ENCODE measurements around the gene TRPM4.

Gene TRPM4

DNA sequence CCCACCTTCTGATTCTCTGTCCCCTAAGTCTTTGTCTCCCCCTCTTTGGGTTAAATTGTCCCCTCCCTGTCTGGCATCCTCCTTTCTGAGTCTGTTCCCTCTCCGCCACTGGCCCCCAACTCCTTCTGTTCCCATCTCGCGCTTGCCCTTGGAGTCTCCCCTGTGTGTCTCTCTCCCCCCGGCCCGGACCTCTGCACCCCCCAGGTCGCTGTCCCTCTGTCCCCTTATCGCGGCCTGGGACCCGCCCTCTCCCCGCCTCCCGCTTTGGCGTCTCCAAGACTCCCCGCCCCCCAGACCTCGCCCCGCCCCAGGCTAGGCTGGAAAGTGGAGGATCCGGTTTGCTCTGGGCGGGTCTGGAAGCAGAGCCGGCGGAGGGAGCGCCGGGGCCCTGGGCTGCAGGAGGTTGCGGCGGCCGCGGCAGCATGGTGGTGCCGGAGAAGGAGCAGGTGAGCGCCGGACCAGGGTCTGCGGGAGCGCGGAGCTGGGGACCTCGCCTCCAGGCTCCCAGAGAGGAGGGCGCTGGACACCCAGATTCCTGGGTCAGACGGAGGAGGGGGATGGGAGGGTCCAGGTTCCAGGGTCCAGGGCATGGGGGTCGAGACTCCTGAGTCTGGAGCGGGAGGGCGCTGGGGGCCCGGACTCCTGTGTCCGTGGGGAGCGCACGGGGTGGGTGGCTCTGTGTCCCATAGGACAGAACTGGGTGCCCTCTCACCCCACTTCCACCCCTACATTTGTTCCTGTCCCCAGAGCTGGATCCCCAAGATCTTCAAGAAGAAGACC is at the start of gene TRPM4:
Gene TRPM4 (plus strand): TSS at position 348 of the 780 bp plus-strand sequence. CDS start 75 bp downstream, at position 423.
- Mint-ChIP-seq H3K36me3 (no peaks in the 10 kb centered on the region), H3K4me1 (peaks cover 4% of the 10 kb centered on the region), H3K27ac (no peak within 1 kb of the TSS), H3K4me3 (peak within 1 kb of the TSS; percentile 49), H3K9me3 (no peaks in the 10 kb centered on the region), H3K27me3 (peaks cover 83% of the 10 kb centered on the region)
- DNase-seq: peak; percentile 73
- CTCF ChIA-PET: no interaction called here

DNA sequence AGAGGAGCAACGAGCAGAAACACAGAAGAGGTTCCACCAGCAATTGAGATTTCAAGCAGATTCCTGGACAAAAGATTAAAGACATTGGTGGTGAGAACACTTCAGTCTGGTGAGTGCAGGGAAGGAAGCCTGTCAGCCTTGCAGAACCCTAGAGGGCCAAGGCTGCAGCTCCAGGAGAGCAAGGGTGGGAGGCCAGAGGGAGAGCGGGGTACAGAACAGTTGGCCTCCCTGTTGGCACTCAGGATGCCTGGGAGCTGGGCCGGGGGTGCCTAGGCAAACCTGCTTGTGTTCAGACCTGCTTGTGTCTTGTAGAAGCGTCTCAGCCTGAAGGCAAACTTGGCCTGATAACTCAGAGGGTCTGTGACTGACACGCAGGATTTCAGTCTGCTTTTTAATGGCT is 48.5 kb upstream of the TRPM4 start:
- DNase-seq: no peak
- peaks cover 18% of the 10 kb centered on the region for H3K4me1 Mint-ChIP-seq
- H3K36me3 Mint-ChIP-seq: peaks cover 35% of the 10 kb centered on the region
- CTCF ChIA-PET: no interaction called here
- no peaks in the 10 kb centered on the region for H3K27me3 Mint-ChIP-seq
- no peak overlapping the region for H3K4me3 Mint-ChIP-seq
- H3K9me3 Mint-ChIP-seq: no peaks in the 10 kb centered on the region
- H3K27ac Mint-ChIP-seq: no peak overlapping the region

DNA sequence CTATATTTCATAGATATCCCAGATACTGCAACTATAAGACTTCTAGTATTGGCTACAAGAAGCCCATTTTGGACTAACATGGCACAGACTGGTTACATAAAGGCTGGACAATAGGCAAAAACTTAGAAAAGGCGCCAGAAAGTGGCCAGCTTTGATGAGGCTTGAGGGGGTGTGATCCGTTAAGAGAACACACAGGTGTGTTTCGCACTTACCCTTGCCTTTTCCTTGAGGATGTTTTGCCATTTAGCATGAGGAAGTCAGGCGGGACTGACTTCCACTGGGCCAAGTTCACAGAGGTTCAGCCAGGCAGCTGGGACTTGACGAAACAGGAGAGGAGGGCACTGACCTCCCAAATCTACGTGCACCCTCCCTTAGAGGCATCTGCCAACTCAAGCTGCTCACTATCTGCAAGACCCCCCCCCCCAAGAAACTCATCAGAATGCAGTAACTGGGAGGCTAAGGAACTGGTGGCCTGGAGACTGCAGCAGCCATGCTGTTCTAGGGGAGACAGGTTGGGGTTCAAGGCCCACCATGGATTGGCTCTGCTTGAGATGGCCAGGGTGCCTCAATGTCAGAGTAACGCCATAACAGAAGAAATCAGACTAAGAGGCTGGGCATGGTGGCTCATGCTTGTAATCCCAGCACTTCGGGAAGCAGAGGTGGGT is 47.9 kb upstream of the TRPM4 start:
- DNase-seq: no peak
- no peak overlapping the region for H3K4me3 Mint-ChIP-seq
- peaks cover 34% of the 10 kb centered on the region for H3K36me3 Mint-ChIP-seq
- no peaks in the 10 kb centered on the region for H3K27me3 Mint-ChIP-seq
- CTCF ChIA-PET: interaction anchor here (1.2 kb wide), 1 partner anchor 37 kb away, joined by 3 read pairs; no protein-coding TSS in a partner anchor
- H3K27ac Mint-ChIP-seq: no peak overlapping the region
- peaks cover 18% of the 10 kb centered on the region for H3K4me1 Mint-ChIP-seq
- H3K9me3 Mint-ChIP-seq: no peaks in the 10 kb centered on the region

DNA sequence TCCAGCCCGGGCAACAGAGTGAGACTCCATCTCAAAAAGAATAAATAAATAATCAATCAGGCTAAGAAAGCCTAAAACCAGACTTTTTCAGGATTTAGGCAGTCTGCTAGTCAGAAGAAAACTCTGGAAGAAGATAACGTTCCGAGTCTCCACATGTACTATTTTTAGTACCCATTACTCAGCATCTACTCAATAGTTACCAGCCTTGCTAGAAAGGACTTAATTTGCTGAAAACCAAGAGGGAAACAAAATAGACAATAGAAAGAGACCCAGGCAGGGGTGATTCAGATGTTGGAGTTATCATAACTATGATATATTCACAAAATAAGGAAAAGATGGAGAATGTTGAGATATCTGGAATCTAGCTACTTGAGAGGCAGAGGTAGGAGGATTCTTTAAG is 47.0 kb upstream of the TRPM4 start:
- no peak for DNase-seq
- H3K4me3 Mint-ChIP-seq: no peak overlapping the region
- CTCF ChIA-PET: interaction anchor here (1.2 kb wide), 1 partner anchor 36 kb away, joined by 3 read pairs; no protein-coding TSS in a partner anchor

DNA sequence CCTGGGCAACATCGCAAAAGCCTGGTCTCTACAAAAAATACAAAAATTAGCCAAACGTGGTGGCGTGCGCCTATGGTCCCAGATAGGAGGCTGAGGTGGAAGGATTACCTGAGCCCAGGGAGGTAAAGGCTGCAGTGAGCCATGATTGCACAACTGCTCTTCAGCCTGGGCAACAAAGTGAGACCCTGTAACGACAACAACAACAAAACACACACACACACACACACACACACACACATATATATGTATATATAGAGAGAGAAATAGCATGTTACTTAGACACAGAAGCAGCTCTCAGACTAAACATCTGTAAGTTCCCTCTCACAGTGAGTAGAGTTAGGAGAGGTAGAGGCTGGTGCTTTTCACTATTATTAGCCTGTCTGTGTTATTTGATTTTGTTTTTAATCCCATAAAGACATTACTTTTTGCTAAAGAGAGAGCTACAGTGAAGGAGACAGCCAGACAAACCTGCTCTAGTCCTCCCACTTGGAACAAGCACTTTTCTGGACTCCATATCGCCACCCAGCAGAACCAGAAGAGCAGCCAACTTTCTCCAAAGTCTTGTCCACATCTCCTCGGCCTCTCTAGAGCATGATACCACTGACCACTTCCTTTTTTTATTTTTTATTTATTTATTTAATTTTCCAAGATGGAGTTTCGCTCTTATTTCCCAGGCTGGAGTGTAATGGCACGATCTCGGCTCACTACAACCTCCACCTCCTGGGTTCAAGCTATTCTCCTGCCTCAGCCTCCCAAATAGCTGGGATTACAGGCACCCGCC is 46.2 kb upstream of the TRPM4 start:
- Mint-ChIP-seq H3K27ac (no peak overlapping the region), H3K4me3 (no peak overlapping the region), H3K9me3 (no peaks in the 10 kb centered on the region), H3K36me3 (peaks cover 24% of the 10 kb centered on the region), H3K27me3 (no peaks in the 10 kb centered on the region), H3K4me1 (peaks cover 25% of the 10 kb centered on the region)
- CTCF ChIA-PET: interaction anchor here (1.2 kb wide), 1 partner anchor 35 kb away, joined by 3 read pairs; no protein-coding TSS in a partner anchor
- DNase-seq: no peak

More for the DNA sequence above, 47.0 kb upstream of the TRPM4 start:
- Mint-ChIP-seq H3K27me3 (no peaks in the 10 kb centered on the region), H3K4me1 (peaks cover 22% of the 10 kb centered on the region), H3K9me3 (no peaks in the 10 kb centered on the region), H3K36me3 (peaks cover 28% of the 10 kb centered on the region), H3K27ac (no peak overlapping the region)

DNA sequence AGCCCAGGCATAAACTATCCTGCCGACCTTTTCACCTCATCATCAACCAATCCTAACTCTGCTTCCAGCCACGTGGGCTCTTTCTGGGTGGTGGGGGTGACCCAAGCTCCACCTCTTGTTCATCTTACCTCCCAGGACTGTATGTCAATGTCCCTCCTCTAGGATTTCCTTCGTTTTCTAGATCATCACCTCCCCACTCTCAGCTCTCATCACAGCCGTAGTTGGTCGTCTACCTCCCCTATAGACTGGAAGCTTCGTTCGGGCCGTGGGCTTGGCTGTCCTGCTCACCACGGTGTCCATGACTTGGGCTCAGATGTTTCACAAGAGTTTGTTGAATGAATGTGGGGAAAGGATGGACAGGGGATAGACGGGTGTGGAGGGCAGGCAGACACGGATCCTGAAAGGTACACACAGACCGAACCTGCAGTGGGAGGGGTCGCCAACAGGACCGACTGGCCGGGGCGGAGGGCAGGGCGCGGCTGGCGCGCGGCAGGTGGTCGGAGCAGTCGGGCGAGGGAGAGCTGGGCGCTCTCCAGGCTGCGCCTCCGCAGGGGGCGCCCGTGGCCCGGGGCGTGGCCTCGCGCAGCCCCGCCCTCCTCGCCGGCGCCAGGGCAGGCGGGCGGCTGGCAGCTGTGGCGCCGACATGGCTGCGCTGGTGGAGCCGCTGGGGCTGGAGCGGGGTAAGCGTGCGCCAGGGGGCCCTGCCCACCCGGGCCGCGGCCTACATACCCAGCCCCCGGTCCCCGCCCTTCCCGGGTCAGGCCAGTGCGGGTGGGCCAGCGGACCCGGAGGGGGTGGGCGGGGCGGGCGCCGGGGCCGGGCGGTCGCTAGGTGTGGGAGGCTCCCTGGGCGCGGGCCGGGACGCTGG is 43.6 kb upstream of the TRPM4 start, which contains the start of gene LIN7B:
Gene LIN7B (plus strand): TSS at position 609 of the 868 bp plus-strand sequence. CDS start 35 bp downstream, at position 644.
- peak within 1 kb of the TSS; percentile 49 for H3K27ac Mint-ChIP-seq
- DNase-seq: peak; percentile 80
- CTCF ChIA-PET: interaction anchor here (0.6 to 2.6 kb wide), 15 partner anchors 8 to 724 kb away, joined by 3 to 37 read pairs (median 4); partner anchors contain the start of genes GYS1 and RUVBL2
- no peaks in the 10 kb centered on the region for H3K9me3 Mint-ChIP-seq
- peak within 1 kb of the TSS; percentile 79 for H3K4me3 Mint-ChIP-seq
- no peaks in the 10 kb centered on the region for H3K27me3 Mint-ChIP-seq
- H3K4me1 Mint-ChIP-seq: peaks cover 40% of the 10 kb centered on the region
- H3K36me3 Mint-ChIP-seq: peaks cover 4% of the 10 kb centered on the region

DNA sequence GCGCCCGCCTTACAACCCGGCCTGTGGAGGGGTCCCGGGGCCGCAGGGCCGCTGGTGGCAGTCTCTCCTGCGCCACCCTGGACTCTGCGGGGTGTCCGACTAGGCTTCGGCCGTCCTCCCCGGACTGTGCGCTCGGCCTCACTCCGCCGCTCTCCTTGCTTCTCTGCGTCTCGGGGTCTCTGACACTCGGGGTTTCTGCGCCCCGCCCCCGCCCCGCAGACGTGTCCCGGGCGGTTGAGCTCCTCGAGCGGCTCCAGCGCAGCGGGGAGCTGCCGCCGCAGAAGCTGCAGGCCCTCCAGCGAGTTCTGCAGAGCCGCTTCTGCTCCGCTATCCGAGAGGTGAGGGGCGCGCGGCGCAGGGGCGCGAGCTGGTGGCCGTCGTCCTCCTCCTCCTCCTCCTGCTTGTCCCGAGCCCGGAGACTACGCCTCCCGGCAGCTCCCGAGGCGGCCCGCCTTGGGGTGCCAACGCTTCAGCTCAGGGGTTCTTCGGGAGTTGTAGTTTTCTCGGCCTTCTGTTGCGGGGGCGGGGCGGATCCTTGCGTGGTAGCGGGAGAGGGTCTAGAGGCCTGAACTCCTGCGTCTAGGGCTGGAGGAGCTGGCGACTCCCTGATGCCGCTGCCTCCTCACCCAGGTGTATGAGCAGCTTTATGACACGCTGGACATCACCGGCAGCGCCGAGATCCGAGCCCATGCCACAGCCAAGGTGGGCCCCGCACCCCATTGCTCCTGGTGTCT is 42.8 kb upstream of the TRPM4 start:
- Mint-ChIP-seq H3K36me3 (no peaks in the 10 kb centered on the region), H3K4me3 (peak overlapping the region; percentile 78), H3K4me1 (peaks cover 39% of the 10 kb centered on the region), H3K27ac (no peak overlapping the region), H3K9me3 (no peaks in the 10 kb centered on the region), H3K27me3 (peaks cover 5% of the 10 kb centered on the region)
- CTCF ChIA-PET: interaction anchor here (0.6 to 2.6 kb wide), 9 partner anchors 9 to 84 kb away, joined by 3 to 37 read pairs (median 6); no protein-coding TSS in a partner anchor
- DNase-seq: peak; percentile 74

DNA sequence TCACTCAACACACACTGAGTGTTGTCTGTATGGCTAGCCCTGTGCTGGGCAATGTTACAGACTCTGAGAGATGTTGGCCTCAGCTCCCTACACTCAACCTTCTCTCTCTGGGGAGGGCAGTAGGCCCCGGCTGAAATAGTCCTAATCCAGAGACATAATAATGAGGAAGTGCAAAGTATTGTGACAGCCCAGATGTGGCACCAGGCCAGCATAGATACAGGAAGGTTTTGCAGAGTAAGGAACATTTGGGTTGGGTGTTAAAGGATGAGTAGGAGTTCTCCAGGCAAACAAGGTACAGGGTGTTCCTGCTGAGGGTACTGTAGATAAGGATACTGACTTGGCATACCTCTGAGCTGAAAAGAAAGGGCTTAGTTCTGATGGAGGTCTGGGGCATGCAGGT is 41.0 kb upstream of the TRPM4 start:
- CTCF ChIA-PET: interaction anchor here (1.0 to 1.2 kb wide), 2 partner anchors 10 to 28 kb away, joined by 3 to 7 read pairs; no protein-coding TSS in a partner anchor
- Mint-ChIP-seq H3K27ac (no peak overlapping the region), H3K9me3 (no peaks in the 10 kb centered on the region), H3K4me3 (peak overlapping the region; percentile 55), H3K27me3 (peaks cover 21% of the 10 kb centered on the region), H3K36me3 (no peaks in the 10 kb centered on the region), H3K4me1 (peaks cover 48% of the 10 kb centered on the region)
- no peak for DNase-seq

DNA sequence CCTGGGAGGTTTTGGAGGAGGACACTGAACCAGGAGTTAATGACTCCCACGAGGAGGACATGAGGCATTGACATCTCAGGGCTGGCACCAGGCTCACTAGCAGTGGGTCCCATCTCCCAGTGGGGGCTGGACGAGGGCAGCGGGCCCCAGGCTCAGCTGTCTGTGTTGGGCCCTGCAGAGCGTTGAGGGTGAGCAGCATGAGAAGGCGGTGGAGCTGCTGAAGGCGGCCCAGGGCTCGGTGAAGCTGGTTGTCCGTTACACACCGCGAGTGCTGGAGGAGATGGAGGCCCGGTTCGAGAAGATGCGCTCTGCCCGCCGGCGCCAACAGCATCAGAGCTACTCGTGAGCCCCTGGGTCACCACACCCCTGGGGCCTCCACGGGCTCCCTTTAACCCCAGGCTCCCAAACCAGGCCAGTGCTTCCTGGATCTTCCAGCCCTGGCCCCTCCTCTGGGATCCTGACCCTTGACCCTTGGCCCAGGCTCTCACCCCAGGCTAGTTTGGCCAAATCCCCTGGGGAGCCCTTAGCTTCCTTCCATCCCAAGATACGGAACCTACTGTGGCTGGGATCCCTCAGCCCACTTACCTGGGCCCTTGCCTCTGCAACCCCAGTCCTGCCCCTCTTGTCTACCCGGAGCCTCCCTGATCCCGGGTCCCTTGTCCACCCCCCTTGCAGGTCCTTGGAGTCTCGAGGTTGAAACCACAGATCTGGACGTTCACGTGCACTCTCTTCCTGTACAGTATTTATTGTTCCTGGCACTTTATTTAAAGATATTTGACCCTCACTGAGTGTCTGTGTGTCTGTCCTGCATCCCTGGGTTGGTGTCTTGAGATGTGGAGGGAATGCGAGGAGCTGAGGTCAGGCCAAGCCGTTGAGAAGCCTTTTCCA is 39.7 kb upstream of the TRPM4 start:
- no peaks in the 10 kb centered on the region for H3K9me3 Mint-ChIP-seq
- peak overlapping the region; percentile 83 for H3K4me3 Mint-ChIP-seq
- H3K4me1 Mint-ChIP-seq: peaks cover 46% of the 10 kb centered on the region
- CTCF ChIA-PET: interaction anchor here (1.1 to 1.2 kb wide), 2 partner anchors 12 to 28 kb away, joined by 6 to 7 read pairs; no protein-coding TSS in a partner anchor
- no peaks in the 10 kb centered on the region for H3K36me3 Mint-ChIP-seq
- DNase-seq: no peak
- H3K27me3 Mint-ChIP-seq: peaks cover 33% of the 10 kb centered on the region
- peak overlapping the region; percentile 78 for H3K27ac Mint-ChIP-seq

DNA sequence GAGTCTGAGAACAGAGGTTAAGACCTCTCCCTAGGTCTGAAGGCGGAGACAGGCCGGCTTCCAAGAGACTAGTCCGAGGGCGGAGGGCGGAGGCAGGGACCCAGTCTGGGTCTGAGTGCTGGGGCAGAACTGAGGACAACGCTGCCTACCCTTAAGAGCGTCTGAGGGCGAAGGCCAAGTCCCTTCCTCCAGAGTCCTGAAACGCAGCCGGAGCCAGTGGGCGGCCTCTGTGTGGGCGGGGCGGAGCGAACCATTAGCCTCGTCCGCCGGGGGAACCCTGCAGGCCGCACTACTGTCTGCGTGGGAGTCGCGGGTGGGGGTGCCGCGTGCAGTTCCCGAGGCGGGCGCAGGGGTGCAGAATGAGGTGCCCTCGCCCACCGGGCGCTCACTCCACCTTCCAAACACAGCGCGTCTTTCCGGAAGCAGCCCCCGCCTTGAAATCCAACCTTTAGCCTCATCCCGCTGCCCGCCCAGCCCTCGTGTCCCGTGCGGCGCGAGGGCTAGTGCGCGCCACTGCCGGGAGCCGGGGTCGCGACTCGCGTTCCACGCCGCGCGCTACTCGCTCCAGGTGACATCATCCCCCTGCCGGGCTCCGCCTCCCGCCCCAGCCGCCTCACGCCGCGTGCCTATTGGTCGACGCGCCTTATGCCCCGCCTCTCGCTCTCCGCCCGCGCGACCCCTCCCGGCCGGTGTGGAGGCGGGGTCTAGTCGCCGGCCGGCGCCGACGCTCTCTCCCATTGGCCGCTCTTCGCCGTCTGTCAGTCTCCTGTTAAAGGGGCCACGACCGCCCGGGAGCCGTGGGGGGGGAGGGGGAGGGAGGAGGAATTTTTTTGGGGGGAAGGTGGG is 38.8 kb upstream of the TRPM4 start, which contains the start of gene C19orf73:
Gene C19orf73 (minus strand): TSS at position 579 of the 846 bp plus-strand sequence. CDS start 121 bp downstream, at position 458.
- Mint-ChIP-seq H3K4me1 (peaks cover 39% of the 10 kb centered on the region), H3K4me3 (peak within 1 kb of the TSS; percentile 83), H3K9me3 (no peaks in the 10 kb centered on the region), H3K27me3 (peaks cover 42% of the 10 kb centered on the region), H3K27ac (peak within 1 kb of the TSS; percentile 78), H3K36me3 (no peaks in the 10 kb centered on the region)
- peak; percentile 96 for DNase-seq
- CTCF ChIA-PET: interaction anchor here (1.1 kb wide), 1 partner anchor 27 kb away, joined by 6 read pairs; no protein-coding TSS in a partner anchor
